ENCODE data around the gene PIEZO2.

Gene PIEZO2

GRCh38 chr18:11110509-11110908 is 38.9 kb downstream of the PIEZO2 start:
- H3K4me3 ChIP-seq (ENCODE audit: low read length) = no peak overlapping the region
- H3K9me2 ChIP-seq (replicated peaks; ENCODE audit: control insufficient read depth, low read length) = no peaks in the 10 kb centered on the region
- no peaks in the 10 kb centered on the region for H3K4me1 ChIP-seq (ENCODE audit: control insufficient read depth, low read length)
- H3K79me2 ChIP-seq (ENCODE audit: control insufficient read depth, low read length) = no peaks in the 10 kb centered on the region
- H3K4me2 ChIP-seq (ENCODE audit: low read length) = no peak overlapping the region
- TF ChIP-seq EZH2phosphoT487 (IDR thresholded peaks at IDR 0.05; ENCODE audit: borderline replicate concordance, low read length) (no peak), CTCF (IDR thresholded peaks at IDR 0.05; ENCODE audit: low read depth, low read length, poor library complexity, severe bottlenecking) (no peak)
- H3F3A ChIP-seq (ENCODE audit: control insufficient read depth, insufficient read depth) = no peaks in the 10 kb centered on the region
- H3K27me3 ChIP-seq (ENCODE audit: control insufficient read depth, low read length) = no peaks in the 10 kb centered on the region
- no peaks in the 10 kb centered on the region for H3K36me3 ChIP-seq (ENCODE audit: control insufficient read depth, low read length)
- no peak overlapping the region for H3K27ac ChIP-seq (ENCODE audit: low read depth, low read length)
- H4K20me1 ChIP-seq (ENCODE audit: control insufficient read depth, insufficient read depth, low read depth, low read length) = no peaks in the 10 kb centered on the region
- no peaks in the 10 kb centered on the region for H3K9me3 ChIP-seq (ENCODE audit: control insufficient read depth, insufficient read depth, low read length)

GRCh38 chr18:11108947-11109346 is 40.4 kb downstream of the PIEZO2 start:
- H3K27ac ChIP-seq (ENCODE audit: low read depth, low read length) = no peak overlapping the region

GRCh38 chr18:11106894-11107293 is 42.5 kb downstream of the PIEZO2 start:
- Histone ChIP-seq H3K9me3 (ENCODE audit: control insufficient read depth, insufficient read depth, low read length) (no peaks in the 10 kb centered on the region), H3K4me1 (ENCODE audit: control insufficient read depth, low read length) (no peaks in the 10 kb centered on the region), H3F3A (ENCODE audit: control insufficient read depth, insufficient read depth) (no peaks in the 10 kb centered on the region), H3K79me2 (ENCODE audit: control insufficient read depth, low read length) (no peaks in the 10 kb centered on the region), H3K27me3 (ENCODE audit: control insufficient read depth, low read length) (no peaks in the 10 kb centered on the region), H3K9me2 (replicated peaks; ENCODE audit: control insufficient read depth, low read length) (no peaks in the 10 kb centered on the region), H3K4me2 (ENCODE audit: low read length) (no peak overlapping the region), H3K4me3 (ENCODE audit: low read length) (no peak overlapping the region), H4K20me1 (ENCODE audit: control insufficient read depth, insufficient read depth, low read depth, low read length) (no peaks in the 10 kb centered on the region), H3K27ac (ENCODE audit: low read depth, low read length) (no peak overlapping the region), H3K36me3 (ENCODE audit: control insufficient read depth, low read length) (no peaks in the 10 kb centered on the region)
- no peak for TF ChIP-seq CTCF (IDR thresholded peaks at IDR 0.05; ENCODE audit: low read depth, low read length, poor library complexity, severe bottlenecking)
- TF ChIP-seq EZH2phosphoT487 (IDR thresholded peaks at IDR 0.05; ENCODE audit: borderline replicate concordance, low read length) = no peak

More at GRCh38 chr18:11108947-11109346, 40.4 kb downstream of the PIEZO2 start:
- H3K4me1 ChIP-seq (ENCODE audit: control insufficient read depth, low read length) = no peaks in the 10 kb centered on the region
- no peaks in the 10 kb centered on the region for H3K79me2 ChIP-seq (ENCODE audit: control insufficient read depth, low read length)
- H3K27me3 ChIP-seq (ENCODE audit: control insufficient read depth, low read length) = no peaks in the 10 kb centered on the region
- H4K20me1 ChIP-seq (ENCODE audit: control insufficient read depth, insufficient read depth, low read depth, low read length) = no peaks in the 10 kb centered on the region
- no peak overlapping the region for H3K4me3 ChIP-seq (ENCODE audit: low read length)
- no peaks in the 10 kb centered on the region for H3K36me3 ChIP-seq (ENCODE audit: control insufficient read depth, low read length)
- TF ChIP-seq CTCF (IDR thresholded peaks at IDR 0.05; ENCODE audit: low read depth, low read length, poor library complexity, severe bottlenecking) (no peak), EZH2phosphoT487 (IDR thresholded peaks at IDR 0.05; ENCODE audit: borderline replicate concordance, low read length) (no peak)
- no peaks in the 10 kb centered on the region for H3K9me3 ChIP-seq (ENCODE audit: control insufficient read depth, insufficient read depth, low read length)
- H3K4me2 ChIP-seq (ENCODE audit: low read length) = no peak overlapping the region
- H3F3A ChIP-seq (ENCODE audit: control insufficient read depth, insufficient read depth) = no peaks in the 10 kb centered on the region
- no peaks in the 10 kb centered on the region for H3K9me2 ChIP-seq (replicated peaks; ENCODE audit: control insufficient read depth, low read length)

- Histone ChIP-seq H3K9me3 (ENCODE audit: control insufficient read depth, insufficient read depth, low read length) (no peaks in the 10 kb centered on the region), H3K4me1 (ENCODE audit: control insufficient read depth, low read length) (no peaks in the 10 kb centered on the region), H3K79me2 (ENCODE audit: control insufficient read depth, low read length) (no peaks in the 10 kb centered on the region), H3K27me3 (ENCODE audit: control insufficient read depth, low read length) (no peaks in the 10 kb centered on the region), H3F3A (ENCODE audit: control insufficient read depth, insufficient read depth) (no peaks in the 10 kb centered on the region), H4K20me1 (ENCODE audit: control insufficient read depth, insufficient read depth, low read depth, low read length) (no peaks in the 10 kb centered on the region), H3K9me2 (replicated peaks; ENCODE audit: control insufficient read depth, low read length) (no peaks in the 10 kb centered on the region), H3K36me3 (ENCODE audit: control insufficient read depth, low read length) (no peaks in the 10 kb centered on the region), H3K4me3 (ENCODE audit: low read length) (no peak overlapping the region), H3K27ac (ENCODE audit: low read depth, low read length) (no peak overlapping the region), H3K4me2 (ENCODE audit: low read length) (no peak overlapping the region)
- TF ChIP-seq CTCF (IDR thresholded peaks at IDR 0.05; ENCODE audit: low read depth, low read length, poor library complexity, severe bottlenecking) = no peak
- no peak for TF ChIP-seq EZH2phosphoT487 (IDR thresholded peaks at IDR 0.05; ENCODE audit: borderline replicate concordance, low read length)
Observed at GRCh38 chr18:11105463-11105862, 43.9 kb downstream of the PIEZO2 start.

Measured in DOHH2 (cell line).